T-helper 1 cell (primary cell): ENCODE measurements around the gene SF3B4.

Experiments used
- DNase-seq, 5 donors: peaks; one replicate each; pipeline ENCODE4 v3.0.0-alpha.2; 2012 to 2020

Gene SF3B4

GRCh38 chr1:149932474-149932873 is 4.9 kb upstream of the SF3B4 start:
- DNase-seq, result no peak

- DNase-seq, result peak in 1 of 5 donors; percentile 23
Observed at GRCh38 chr1:149931212-149931790, 3.7 kb upstream of the SF3B4 start.

DNA sequence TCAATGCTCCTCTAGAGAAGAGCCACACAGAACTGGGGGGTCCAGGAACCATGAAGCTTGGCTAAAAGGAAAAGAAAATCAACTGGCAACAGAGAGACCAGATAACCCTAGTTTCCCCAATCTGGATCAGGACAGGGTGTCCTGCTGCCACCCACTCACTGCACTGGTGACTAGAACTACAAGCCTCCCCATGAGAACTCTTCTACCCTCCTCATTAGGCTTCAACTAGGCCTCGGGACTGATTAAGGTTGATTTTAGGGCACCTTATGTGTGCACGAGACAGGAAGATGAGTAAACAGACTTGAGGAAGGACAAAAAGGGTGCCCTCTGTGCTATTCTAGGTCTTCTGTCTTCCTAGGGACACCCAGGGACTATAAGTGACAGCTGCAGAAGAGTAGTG is 2.3 kb upstream of the SF3B4 start:
- DNase-seq, result no peak

GRCh38 chr1:149928401-149928724 is 760 bp upstream of the SF3B4 start:
- no peak for DNase-seq

- DNase-seq, result no peak
Observed at GRCh38 chr1:149927056-149927562, 494 bp downstream of the SF3B4 start.

DNA sequence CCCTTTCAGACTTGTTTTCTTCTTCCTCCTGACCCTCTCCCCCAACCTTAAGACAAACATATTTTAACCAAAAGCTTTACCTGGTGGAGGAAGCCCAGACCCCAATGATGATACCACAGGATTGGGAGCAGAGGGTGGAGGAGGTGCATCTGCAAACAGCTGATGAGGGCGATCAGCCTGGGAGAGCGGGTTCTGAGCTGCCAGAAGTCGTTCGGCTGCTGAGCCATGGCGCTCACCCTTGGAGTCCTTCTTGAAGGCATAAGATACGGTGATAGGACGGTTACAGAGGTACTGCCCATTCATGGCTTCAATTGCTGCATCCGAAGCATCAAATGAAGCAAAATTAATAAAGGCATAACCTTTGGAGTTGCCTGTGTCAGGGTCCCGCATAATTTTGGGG is 1.3 kb downstream of the SF3B4 start:
- no peak for DNase-seq

GRCh38 chr1:149925751-149926150 is 1.9 kb downstream of the SF3B4 start:
- DNase-seq, result no peak

DNA sequence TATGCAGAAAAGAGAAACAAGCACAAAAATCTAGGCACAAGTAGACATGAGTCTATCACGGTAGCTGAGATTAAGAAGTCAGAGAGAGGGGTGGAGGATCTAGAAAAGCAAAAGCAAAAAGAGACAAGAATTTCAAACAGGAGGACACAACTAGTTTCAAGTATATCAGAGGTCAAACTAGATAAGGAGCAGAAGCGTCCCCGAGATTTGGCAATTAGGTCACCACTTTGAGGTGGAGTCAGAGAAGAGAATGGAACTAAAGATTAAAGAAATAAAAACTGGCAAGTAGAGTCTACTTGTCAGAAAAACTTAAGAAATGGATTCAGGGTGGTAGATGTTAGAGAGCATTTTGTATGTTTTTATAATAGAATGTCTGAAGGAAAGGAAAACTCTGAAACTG is 2.3 kb downstream of the SF3B4 start:
- no peak for DNase-seq

GRCh38 chr1:149923626-149924025 is 4.0 kb downstream of the SF3B4 start:
- DNase-seq, result no peak

DNA sequence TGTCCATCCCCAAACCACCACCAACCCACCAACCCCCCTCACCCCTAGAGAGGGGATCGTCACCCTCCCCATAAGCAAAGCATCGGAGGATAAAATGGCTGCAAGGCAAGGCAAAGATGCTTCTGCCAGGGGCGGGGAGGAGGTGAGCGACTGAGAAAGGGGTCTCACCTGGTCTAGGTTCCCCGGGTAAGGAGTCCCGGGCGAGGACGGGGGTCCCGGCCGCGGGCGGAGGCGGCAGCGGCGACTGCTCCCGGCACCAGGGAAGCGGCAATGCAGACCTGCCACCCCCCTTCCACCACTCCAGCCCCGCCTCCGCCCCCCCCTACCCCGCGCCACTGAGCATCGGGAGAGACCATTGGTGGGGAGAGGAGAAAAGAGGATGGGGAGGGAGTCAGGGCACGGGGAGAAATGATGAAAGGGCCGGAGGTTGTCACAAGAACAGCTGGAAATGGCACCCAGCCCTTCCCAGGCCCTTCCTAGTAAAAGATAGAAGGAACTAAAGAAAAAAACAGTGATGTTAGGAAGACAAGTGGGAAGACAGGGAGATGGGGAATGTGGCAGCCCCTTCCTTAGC is 9.9 kb downstream of the SF3B4 start, which contains the start of gene SV2A:
TSS of gene SV2A (minus strand) at position 274 of the 574 bp plus-strand sequence. CDS start 4,004 bp downstream, outside the sequence.
- DNase-seq, result peak; percentile 20 to 50 (median 32)

DNA sequence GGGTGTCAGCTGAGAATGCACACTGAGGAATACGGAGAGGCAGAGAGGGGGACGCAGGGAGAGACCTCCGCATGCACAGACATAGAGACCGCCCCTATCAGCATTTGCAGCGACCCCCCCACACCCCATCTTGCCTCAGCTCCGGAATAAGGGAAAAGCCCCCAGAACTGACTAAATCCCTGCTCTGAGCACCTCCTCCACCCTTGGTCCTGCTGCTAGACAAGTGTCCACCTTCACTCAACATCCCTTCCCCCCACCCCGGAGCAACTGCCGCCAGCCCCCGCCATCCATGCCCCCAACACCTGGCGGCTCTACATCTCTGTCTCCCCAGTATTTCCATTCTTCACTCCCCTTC is 10.7 kb downstream of the SF3B4 start:
- no peak for DNase-seq

GRCh38 chr1:149916193-149916897 is 11.3 kb downstream of the SF3B4 start:
- DNase-seq, result no peak

DNA sequence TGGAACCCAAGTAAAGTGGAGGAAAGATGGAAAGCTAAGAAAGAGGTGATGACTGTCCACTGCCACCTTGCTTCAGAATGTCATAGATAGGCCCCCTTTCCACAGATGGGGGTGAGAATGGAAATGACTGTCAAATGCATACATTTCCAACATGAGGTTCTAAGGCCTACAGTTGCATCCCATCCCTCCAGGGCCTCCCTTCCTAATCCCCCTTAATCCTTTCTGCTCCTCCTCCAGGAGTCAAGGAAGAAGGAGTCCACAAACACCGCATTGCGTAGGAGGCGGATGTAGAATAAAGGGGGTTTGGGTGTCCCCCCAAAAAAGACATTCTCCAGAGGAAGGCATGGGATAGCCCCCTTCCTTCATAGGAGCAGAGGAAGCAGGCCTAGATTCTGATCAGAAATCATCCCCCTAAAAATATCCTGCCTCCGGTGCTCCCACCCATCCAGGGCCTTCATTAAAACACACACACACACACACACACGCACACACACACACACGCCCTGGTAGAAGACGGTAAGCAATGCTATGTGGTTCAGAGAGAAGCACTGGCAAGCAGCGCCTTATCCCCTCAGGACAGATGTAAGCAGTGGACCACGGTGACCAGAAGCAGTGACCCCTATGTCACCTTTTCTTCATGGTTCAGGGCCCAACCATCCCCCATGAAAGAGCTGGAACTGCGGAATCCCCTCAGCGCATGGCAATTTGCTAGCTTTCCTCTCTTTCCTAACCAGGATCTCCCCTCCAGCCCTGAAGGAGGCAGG is 12.0 kb downstream of the SF3B4 start:
- DNase-seq, result no peak

- DNase-seq, result no peak
Observed at GRCh38 chr1:149914545-149914944, 13.1 kb downstream of the SF3B4 start.

DNA sequence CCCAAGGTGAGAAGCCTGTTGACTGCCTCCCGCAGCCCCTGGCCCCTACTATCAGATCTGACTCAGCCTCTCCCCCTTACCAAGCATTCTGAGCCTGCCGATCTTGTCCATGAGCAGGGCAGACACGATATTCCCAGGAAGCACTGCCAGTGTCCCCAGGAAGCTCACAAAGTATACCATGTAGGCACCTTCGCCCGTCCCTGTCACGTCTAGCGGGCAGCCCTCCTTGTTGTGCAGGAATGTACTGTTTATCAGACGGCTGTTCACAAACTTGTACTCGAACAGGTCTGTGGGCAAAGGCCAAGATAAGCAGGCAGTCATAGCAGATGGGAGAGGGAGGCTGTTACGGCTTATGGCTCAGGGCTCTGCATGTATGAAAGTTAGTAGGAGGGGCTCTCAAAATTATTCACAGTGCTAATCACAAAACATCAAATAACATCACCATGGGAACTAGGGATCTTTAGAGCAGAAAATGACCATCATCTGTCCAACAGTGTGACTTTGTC is 21.0 kb downstream of the SF3B4 start:
- DNase-seq, result no peak

- DNase-seq, result no peak
Observed at GRCh38 chr1:149903836-149904491, 23.6 kb downstream of the SF3B4 start.

GRCh38 chr1:149899460-149900284 is 27.9 kb downstream of the SF3B4 start, which contains the start of gene BOLA1:
BOLA1 (plus strand) TSS chr1:149899568; CDS start chr1:149900060, 492 bp downstream.
- DNase-seq, result peak; percentile 48 to 85 (median 71)

- DNase-seq, result no peak
Observed at GRCh38 chr1:149896575-149896974, 31.0 kb downstream of the SF3B4 start.

- no peak for DNase-seq
Observed at GRCh38 chr1:149888999-149889289, 38.7 kb downstream of the SF3B4 start.

DNA sequence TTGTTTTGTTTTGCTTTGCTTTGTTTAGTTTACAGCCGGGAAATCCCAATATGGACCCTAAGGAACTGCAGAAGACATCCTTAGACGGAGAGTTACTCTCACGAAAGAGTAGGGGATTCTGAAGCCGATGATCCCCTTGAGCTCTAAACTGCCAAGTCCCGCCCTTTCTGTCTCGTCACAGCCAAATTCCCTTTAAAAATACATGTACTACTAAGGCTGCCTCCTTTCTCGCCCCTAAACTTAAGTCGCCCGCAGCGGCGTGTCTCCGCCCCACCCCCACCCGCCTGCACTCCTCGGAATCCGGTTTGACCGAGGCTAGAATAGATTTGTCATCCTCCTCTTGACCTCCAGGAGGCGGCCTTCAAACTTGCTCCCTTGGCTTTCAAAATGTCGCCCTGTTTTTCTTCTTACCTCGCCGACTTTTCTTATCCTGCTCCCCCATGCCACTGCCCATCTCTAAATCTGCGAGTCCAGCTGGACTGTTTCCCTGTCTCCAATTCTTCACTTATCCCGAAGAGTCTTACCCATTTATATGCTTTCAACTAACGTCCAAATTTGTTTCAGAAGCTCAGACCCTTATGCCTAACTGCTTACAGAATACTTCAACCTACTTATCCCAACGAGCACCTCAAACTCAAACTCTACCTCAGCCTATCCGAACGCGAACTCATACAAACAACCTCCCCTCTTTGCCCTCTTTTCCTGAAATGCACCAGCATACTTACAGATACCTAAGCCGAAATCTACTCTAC is 39.2 kb downstream of the SF3B4 start:
- peak; percentile 38 to 96 (median 58) for DNase-seq
